Activated naive CD4-positive, alpha-beta T cell (primary cell): ENCODE data around the gene ZNF593.

Experiments
- DNase-seq, 4 experiments: peaks; one replicate each; lab custom pipeline; 2025; lab: John Stamatoyannopoulos, UW

ZNF593 gene

GRCh38 chr1:26148887-26149286 is 20.8 kb upstream of the ZNF593 start:
- DNase-seq, result no peak

DNA sequence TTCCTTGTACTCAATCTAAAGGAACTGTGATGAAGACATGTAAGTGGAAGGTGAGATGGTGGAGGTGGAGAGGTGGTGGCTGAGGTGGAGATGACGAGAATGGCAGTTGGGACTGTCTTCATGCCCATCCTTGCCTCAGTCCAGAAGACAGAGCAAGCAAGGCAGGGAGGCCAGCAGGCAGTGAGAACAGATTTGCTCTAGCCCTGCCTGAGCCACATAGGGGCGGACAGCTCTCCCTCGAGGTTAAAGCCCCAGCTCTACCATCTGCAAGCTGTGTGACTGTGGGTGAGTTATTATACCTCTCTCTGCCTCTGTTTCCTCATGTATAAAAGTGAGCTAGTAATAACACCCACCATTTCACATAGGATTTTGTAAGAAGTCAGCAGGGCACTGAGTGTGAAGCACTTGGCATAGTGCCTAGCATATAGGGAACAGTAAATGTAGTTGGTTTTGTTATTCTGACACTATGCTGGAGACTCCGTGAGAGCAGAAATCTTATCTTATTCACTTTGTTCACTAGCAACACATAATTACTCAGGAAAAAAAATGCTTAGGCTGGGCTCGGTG is 15.7 kb upstream of the ZNF593 start:
- no peak for DNase-seq

DNA sequence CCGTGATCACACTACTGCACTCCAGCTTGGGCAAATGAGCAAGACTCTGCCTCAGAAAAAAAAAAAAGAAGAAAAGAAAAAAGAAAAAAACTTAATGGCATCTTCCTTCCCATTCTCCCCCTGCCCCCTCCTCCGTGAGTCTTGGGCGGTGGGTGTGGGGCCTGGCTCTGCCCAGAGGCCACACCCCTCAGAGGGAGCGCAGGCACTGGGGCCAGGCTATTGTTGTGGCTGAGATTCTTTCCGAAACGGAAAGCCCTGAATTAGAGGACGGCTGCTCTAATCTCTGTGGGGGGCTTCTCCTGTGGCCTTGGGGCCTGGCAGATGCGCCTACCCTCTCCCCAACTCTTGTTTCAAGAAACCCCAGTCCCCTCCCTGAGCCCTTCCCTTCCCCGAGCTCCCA is 15.0 kb upstream of the ZNF593 start:
- DNase-seq, result no peak

GRCh38 chr1:26155370-26156284 is 14.1 kb upstream of the ZNF593 start:
- DNase-seq, result no peak

- peak in 1 of 4 experiments; percentile 11 for DNase-seq
Measured at GRCh38 chr1:26156285-26157038, 13.2 kb upstream of the ZNF593 start.

GRCh38 chr1:26158271-26158907 is 11.3 kb upstream of the ZNF593 start:
- no peak for DNase-seq

GRCh38 chr1:26158908-26159742 is 10.6 kb upstream of the ZNF593 start, which contains the start of gene FAM110D:
Gene FAM110D, plus strand, starts transcription at chr1:26159079. Its CDS starts 2,213 bp downstream, at chr1:26161292.
- no peak for DNase-seq

- no peak for DNase-seq
Measured at GRCh38 chr1:26159743-26160039, 10.0 kb upstream of the ZNF593 start.

DNA sequence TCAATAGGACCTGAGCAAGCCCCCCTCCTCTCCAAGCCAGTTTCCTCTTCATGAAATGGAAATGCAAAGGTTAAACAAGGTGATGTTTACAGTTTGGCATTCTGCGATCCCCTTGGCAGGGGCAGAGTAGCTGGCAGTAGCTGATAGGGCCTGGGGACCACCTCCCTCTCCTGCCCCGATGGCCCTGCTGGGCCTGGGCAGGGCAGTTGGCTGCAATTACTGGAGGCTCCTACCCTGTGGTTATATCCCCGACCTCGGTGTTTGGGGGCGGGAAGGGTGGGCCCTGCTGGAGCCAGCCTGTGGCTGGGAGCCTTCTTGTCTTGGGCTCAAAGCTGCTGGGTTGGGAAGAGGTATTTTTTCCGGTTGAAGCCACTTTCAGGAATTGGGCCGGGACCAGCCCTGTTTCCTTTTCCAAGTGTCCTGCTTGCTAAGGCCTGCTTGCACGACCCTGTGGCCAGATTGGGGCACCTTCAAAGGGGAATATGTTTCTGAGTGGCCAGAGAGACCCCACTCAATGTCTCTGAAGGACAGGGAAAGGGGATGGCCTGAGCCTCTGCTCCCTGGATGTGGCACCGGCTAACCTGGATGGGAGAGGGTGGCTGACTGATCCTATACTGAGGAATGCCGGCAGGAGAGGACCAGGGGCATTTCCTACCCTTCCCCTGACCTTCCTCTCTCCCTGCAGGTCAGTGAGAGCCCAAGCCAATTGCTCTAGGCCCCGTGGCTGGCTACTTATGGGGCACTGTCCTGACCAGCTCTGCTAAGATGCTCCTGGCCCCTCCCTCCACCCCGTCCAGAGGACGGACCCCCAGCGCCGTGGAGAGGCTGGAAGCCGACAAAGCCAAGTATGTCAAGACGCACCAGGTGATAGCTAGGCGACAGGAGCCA is 8.9 kb upstream of the ZNF593 start:
- DNase-seq, result no peak

GRCh38 chr1:26161415-26162219 is 8.1 kb upstream of the ZNF593 start:
- peak in 1 of 4 experiments; percentile 32 for DNase-seq

GRCh38 chr1:26162220-26162709 is 7.4 kb upstream of the ZNF593 start:
- no peak for DNase-seq

DNA sequence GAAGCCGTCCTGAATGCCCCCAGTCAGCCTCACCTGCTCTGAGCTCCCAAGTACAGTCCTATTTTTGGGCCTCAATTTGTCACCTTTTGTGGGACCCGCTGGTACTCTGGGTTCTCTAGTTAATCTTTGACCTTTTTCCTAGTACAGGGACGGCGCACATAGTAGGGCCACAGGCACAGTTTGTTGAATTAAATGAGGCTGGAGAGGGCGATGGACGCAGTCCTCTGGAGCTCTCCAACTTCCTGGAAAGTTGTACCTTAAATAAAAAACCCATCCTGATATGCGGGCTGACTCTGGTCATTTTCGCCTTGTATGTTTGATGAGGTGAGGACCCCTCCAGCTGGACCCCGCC is 6.0 kb upstream of the ZNF593 start:
- no peak for DNase-seq

DNA sequence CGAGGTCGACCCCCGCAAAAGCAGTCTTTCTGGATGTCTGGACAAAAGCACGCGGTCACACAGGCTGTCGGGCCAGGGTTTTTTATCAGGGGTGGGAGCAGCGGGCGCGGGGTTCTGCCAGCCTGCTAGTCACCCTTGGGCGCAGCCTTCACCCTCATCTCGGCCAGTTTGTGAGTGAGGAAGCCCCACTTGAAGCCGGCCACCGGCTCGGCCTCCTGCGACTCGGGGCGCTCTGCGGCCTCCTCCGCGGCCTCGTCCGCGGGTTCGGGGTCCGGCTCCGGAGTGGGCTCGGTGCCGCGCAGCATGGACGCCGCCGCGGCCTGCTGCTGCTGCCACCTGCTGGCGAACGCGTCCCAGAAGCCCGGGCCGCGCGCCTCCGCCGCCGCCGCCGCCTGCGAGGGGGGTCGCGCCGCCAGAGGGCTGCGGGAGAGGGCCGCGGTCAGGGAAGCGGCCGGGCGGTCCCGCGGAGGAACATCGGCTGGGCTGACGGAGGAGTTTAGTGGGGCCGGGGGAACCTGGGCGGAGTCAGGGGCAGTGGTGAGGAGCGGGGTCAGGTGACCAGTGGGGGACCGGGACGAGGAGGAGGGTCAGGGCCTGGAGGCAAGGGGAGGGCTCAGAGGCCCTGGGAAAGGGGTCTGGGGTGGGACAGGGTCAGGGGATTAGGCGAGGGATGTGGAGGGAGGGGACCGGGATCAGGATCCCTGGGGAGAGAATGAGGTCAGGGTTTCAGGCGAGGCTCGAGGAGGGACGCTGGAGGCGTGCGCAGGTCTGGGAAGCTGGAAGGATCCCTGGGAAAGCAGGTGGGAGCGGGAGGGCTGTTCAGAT is 5.5 kb upstream of the ZNF593 start:
- DNase-seq, result peak in 2 of 4 experiments; percentile 9 to 52

DNA sequence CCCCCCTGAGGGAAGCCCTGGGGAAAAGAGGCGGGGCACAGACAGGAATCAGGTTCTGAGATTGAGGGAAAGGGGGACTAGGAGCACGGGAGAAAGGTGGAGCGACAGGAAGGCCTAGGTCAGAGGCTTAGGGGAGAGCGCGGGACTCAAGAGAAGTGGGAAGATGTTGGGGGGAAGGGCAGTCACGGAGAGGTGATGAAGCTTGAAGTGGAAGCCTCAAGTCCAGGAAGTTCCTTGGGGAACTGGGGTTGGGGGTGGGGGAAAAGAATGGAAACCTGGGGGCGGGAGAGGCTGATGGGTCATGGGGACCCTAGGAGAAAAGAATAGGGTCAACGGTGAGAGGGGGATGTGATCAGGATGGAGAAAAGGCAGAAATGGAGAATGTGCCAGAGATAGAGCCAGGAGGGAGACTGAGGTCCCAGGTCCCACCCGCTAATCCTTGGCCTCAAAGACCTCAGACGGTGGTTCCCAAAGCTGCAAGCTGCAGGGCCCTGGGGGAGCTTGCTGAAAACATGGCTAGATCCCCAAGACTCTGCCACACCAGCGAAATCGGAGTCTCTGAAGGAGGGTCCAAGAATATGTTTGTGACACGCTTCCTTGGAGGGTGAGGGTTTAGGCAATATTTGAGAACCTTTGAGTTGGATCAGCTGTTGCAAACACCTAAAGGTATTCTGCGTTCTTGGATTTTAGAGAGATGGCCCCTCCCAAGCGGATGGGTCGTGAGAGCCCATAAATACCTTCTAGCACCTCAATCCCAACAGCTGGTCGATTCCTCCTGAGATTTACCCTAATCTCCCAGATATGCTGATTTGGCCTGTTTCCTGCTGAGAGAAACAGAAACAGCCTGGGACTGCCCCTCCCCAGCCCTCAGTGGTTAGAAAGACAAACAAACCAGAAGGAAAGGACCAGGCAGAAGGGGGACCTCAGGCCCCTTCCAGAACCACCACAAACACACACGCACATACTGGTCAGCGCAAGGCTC is 4.6 kb upstream of the ZNF593 start:
- no peak for DNase-seq

- DNase-seq, result no peak
Measured at GRCh38 chr1:26166719-26167281, 2.9 kb upstream of the ZNF593 start.

DNA sequence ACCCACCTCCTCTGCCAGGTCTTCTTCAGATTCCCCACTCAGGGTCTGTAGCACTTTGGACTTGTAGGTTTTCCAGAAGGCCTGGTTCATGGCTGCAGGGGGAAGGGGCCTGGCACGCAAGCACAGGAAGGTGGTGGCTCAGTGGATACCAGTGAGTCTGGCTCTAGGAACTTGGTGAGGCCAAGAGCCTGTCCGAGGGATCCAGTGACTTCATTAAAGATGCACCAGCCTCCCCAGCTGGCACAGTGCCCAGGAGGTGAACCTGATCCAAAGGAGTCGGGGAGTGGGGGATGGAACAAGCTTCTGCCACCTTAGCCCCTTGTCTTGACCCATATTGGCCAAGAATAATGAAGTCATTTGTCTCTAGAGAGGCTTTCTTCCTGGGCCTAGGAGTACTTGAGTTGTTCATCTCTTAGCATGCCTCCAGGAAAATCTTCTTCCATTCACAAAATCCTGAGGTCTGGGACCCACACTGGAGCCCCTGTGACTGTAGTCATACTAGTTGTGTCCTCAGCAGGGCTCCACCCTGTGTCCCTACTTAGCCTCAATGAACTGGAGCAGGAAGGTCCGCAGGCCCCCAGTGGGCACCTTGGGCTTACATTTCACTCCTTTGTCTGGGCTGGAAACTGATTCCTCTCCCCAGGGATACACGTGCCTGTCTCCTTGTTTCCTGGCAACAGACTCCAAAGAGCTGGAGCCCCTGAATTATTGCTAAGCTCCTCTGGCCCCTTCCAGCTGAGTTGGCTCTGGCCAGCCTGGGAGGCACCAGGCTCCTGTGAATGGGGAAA is 1.1 kb upstream of the ZNF593 start, which contains the start of gene C1orf232:
C1orf232 (minus strand) TSS at position 554 of the 788 bp plus-strand sequence; CDS start at position 90, 464 bp downstream.
- DNase-seq, result no peak
